Central memory CD8-positive, alpha-beta T cell (primary cell): ENCODE results near the gene CACNG1.

Experiments used
- ATAC-seq: fragments of 150-1000 bp; cut with Tn5 transposase; replicated peaks from 2 replicates; pipeline ENCODE4 v1.10.0; 2022; ENCODE audit warnings: mild to moderate bottlenecking, moderate FRiP score, moderate number of reproducible peaks; ENCODE audit not compliant: poor library complexity, severe bottlenecking; ENCODE audit errors: extremely low read depth
- DNase-seq, 2 donors: peaks; one replicate each; pipeline ENCODE4 v3.0.0; 2021; ENCODE audit warnings: low spot score in 2 of 2
- H3K27ac Mint-ChIP-seq: one replicate; pipeline ENCODE4 v1.8.0; 2022; ENCODE audit warnings: low read depth, mild to moderate bottlenecking, moderate library complexity, mixed read lengths
- H3K27me3 Mint-ChIP-seq: one replicate; pipeline ENCODE4 v1.8.0; 2022; ENCODE audit warnings: mixed read lengths
- H3K36me3 Mint-ChIP-seq: one replicate; pipeline ENCODE4 v1.8.0; 2022; ENCODE audit warnings: mild to moderate bottlenecking, moderate library complexity, mixed read lengths; ENCODE audit not compliant: insufficient read depth
- H3K4me1 Mint-ChIP-seq: one replicate; pipeline ENCODE4 v1.8.0; 2022; ENCODE audit warnings: mixed read lengths
- H3K4me3 Mint-ChIP-seq: one replicate; pipeline ENCODE4 v1.8.0; 2022; ENCODE audit warnings: mild to moderate bottlenecking, moderate library complexity, mixed read lengths
- H3K9me3 Mint-ChIP-seq: one replicate; pipeline ENCODE4 v1.8.0; 2022; ENCODE audit warnings: mixed read lengths

Gene CACNG1

GRCh38 chr17:67017910-67018309, 26.4 kb upstream of the CACNG1 start:
- Mint-ChIP-seq H3K4me1 (no peaks in the 10 kb centered on the region), H3K27me3 (peaks cover 50% of the 10 kb centered on the region)

GRCh38 chr17:67018471-67019434, 25.6 kb upstream of the CACNG1 start:
- peaks cover 42% of the 10 kb centered on the region for H3K27me3 Mint-ChIP-seq
- ATAC-seq (no peak), DNase-seq (no peak)
- no peak overlapping the region for H3K4me3 Mint-ChIP-seq
- no peaks in the 10 kb centered on the region for H3K4me1 Mint-ChIP-seq
- H3K27ac Mint-ChIP-seq, result no peak overlapping the region
- no peaks in the 10 kb centered on the region for H3K36me3 Mint-ChIP-seq
- H3K9me3 Mint-ChIP-seq, result no peaks in the 10 kb centered on the region

More at GRCh38 chr17:67017910-67018309, 26.4 kb upstream of the CACNG1 start:
- no peak overlapping the region for H3K4me3 Mint-ChIP-seq
- H3K36me3 Mint-ChIP-seq, result no peaks in the 10 kb centered on the region
- no peak for DNase-seq
- ATAC-seq, result no peak
- H3K9me3 Mint-ChIP-seq, result no peaks in the 10 kb centered on the region
- no peak overlapping the region for H3K27ac Mint-ChIP-seq

- ATAC-seq (no peak), DNase-seq (no peak)
- no peaks in the 10 kb centered on the region for H3K36me3 Mint-ChIP-seq
- no peak overlapping the region for H3K27ac Mint-ChIP-seq
- H3K4me1 Mint-ChIP-seq, result no peaks in the 10 kb centered on the region
- no peak overlapping the region for H3K4me3 Mint-ChIP-seq
- peaks cover 37% of the 10 kb centered on the region for H3K27me3 Mint-ChIP-seq
- H3K9me3 Mint-ChIP-seq, result no peaks in the 10 kb centered on the region
Observed at GRCh38 chr17:67019809-67020208, 24.5 kb upstream of the CACNG1 start.

- no peak overlapping the region for H3K4me3 Mint-ChIP-seq
- ATAC-seq (no peak), DNase-seq (no peak)
- no peaks in the 10 kb centered on the region for H3K36me3 Mint-ChIP-seq
- no peaks in the 10 kb centered on the region for H3K9me3 Mint-ChIP-seq
- H3K4me1 Mint-ChIP-seq, result no peaks in the 10 kb centered on the region
- peaks cover 33% of the 10 kb centered on the region for H3K27me3 Mint-ChIP-seq
- no peak overlapping the region for H3K27ac Mint-ChIP-seq
Observed at GRCh38 chr17:67020293-67020766, 24.0 kb upstream of the CACNG1 start.

GRCh38 chr17:67021196-67021595, 23.2 kb upstream of the CACNG1 start:
- no peaks in the 10 kb centered on the region for H3K36me3 Mint-ChIP-seq
- no peak for DNase-seq
- H3K9me3 Mint-ChIP-seq, result no peaks in the 10 kb centered on the region
- no peak for ATAC-seq
- H3K27me3 Mint-ChIP-seq, result peaks cover 24% of the 10 kb centered on the region
- no peak overlapping the region for H3K27ac Mint-ChIP-seq
- H3K4me1 Mint-ChIP-seq, result no peaks in the 10 kb centered on the region
- no peak overlapping the region for H3K4me3 Mint-ChIP-seq

- no peaks in the 10 kb centered on the region for H3K36me3 Mint-ChIP-seq
- H3K27ac Mint-ChIP-seq, result no peak overlapping the region
- ATAC-seq (no peak), DNase-seq (no peak)
- no peaks in the 10 kb centered on the region for H3K4me1 Mint-ChIP-seq
- no peaks in the 10 kb centered on the region for H3K9me3 Mint-ChIP-seq
- H3K4me3 Mint-ChIP-seq, result no peak overlapping the region
- peaks cover 20% of the 10 kb centered on the region for H3K27me3 Mint-ChIP-seq
Observed at GRCh38 chr17:67021743-67022450, 22.5 kb upstream of the CACNG1 start.

- peaks cover 18% of the 10 kb centered on the region for H3K27me3 Mint-ChIP-seq
- H3K4me3 Mint-ChIP-seq, result no peak overlapping the region
- DNase-seq, result no peak
- H3K27ac Mint-ChIP-seq, result no peak overlapping the region
- H3K4me1 Mint-ChIP-seq, result no peaks in the 10 kb centered on the region
- no peak for ATAC-seq
- no peaks in the 10 kb centered on the region for H3K36me3 Mint-ChIP-seq
- no peaks in the 10 kb centered on the region for H3K9me3 Mint-ChIP-seq
Observed at GRCh38 chr17:67022451-67022810, 21.9 kb upstream of the CACNG1 start.

- H3K27me3 Mint-ChIP-seq, result peaks cover 7% of the 10 kb centered on the region
- ATAC-seq (no peak), DNase-seq (no peak)
- H3K36me3 Mint-ChIP-seq, result no peaks in the 10 kb centered on the region
- H3K27ac Mint-ChIP-seq, result no peak overlapping the region
- no peaks in the 10 kb centered on the region for H3K4me1 Mint-ChIP-seq
- no peaks in the 10 kb centered on the region for H3K9me3 Mint-ChIP-seq
- no peak overlapping the region for H3K4me3 Mint-ChIP-seq
Observed at GRCh38 chr17:67024736-67025135, 19.6 kb upstream of the CACNG1 start.

- Mint-ChIP-seq H3K27me3 (peaks cover 7% of the 10 kb centered on the region), H3K4me1 (no peaks in the 10 kb centered on the region), H3K9me3 (no peaks in the 10 kb centered on the region), H3K36me3 (no peaks in the 10 kb centered on the region), H3K27ac (no peak overlapping the region), H3K4me3 (no peak overlapping the region)
- ATAC-seq (no peak), DNase-seq (no peak)
Observed at GRCh38 chr17:67025216-67025792, 19.1 kb upstream of the CACNG1 start.

GRCh38 chr17:67026341-67026740, 18.0 kb upstream of the CACNG1 start:
- no peak overlapping the region for H3K4me3 Mint-ChIP-seq
- no peaks in the 10 kb centered on the region for H3K4me1 Mint-ChIP-seq
- no peaks in the 10 kb centered on the region for H3K9me3 Mint-ChIP-seq
- H3K27ac Mint-ChIP-seq, result no peak overlapping the region
- peaks cover 7% of the 10 kb centered on the region for H3K27me3 Mint-ChIP-seq
- no peak for DNase-seq
- no peak for ATAC-seq
- H3K36me3 Mint-ChIP-seq, result no peaks in the 10 kb centered on the region

- no peaks in the 10 kb centered on the region for H3K9me3 Mint-ChIP-seq
- no peak overlapping the region for H3K27ac Mint-ChIP-seq
- no peaks in the 10 kb centered on the region for H3K4me1 Mint-ChIP-seq
- H3K27me3 Mint-ChIP-seq, result peaks cover 7% of the 10 kb centered on the region
- no peak for DNase-seq
- no peak overlapping the region for H3K4me3 Mint-ChIP-seq
- H3K36me3 Mint-ChIP-seq, result no peaks in the 10 kb centered on the region
- ATAC-seq, result no peak
Observed at GRCh38 chr17:67027031-67027628, 17.2 kb upstream of the CACNG1 start.

GRCh38 chr17:67030641-67031040, 13.7 kb upstream of the CACNG1 start:
- no peaks in the 10 kb centered on the region for H3K36me3 Mint-ChIP-seq
- no peaks in the 10 kb centered on the region for H3K4me1 Mint-ChIP-seq
- no peak overlapping the region for H3K4me3 Mint-ChIP-seq
- no peaks in the 10 kb centered on the region for H3K9me3 Mint-ChIP-seq
- ATAC-seq (no peak), DNase-seq (no peak)
- no peak overlapping the region for H3K27ac Mint-ChIP-seq
- H3K27me3 Mint-ChIP-seq, result peaks cover 13% of the 10 kb centered on the region
